GM19035 (cell line): ENCODE data around the gene HRC.
"Not testable (repeated sequence)": the region's sequence is repeated elsewhere in the genome, so short reads cannot be mapped to it uniquely, and the experiment has no call there.

Experiments
- ATAC-seq: cut with Tn5 transposase; IDR thresholded peaks from one replicate; pipeline ENCODE4 v1.9.1; 2021; ENCODE audit not compliant: unreplicated experiment

HRC gene

GRCh38 chr19:49160450-49161189, 5.4 kb upstream of the HRC start:
- ATAC-seq: no peak

DNA sequence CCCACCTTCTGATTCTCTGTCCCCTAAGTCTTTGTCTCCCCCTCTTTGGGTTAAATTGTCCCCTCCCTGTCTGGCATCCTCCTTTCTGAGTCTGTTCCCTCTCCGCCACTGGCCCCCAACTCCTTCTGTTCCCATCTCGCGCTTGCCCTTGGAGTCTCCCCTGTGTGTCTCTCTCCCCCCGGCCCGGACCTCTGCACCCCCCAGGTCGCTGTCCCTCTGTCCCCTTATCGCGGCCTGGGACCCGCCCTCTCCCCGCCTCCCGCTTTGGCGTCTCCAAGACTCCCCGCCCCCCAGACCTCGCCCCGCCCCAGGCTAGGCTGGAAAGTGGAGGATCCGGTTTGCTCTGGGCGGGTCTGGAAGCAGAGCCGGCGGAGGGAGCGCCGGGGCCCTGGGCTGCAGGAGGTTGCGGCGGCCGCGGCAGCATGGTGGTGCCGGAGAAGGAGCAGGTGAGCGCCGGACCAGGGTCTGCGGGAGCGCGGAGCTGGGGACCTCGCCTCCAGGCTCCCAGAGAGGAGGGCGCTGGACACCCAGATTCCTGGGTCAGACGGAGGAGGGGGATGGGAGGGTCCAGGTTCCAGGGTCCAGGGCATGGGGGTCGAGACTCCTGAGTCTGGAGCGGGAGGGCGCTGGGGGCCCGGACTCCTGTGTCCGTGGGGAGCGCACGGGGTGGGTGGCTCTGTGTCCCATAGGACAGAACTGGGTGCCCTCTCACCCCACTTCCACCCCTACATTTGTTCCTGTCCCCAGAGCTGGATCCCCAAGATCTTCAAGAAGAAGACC, 2.4 kb upstream of the HRC start, which contains the start of gene TRPM4:
TRPM4 (plus strand) TSS at position 348 of the 780 bp plus-strand sequence; CDS start at position 423, 75 bp downstream.
- ATAC-seq: no peak

DNA sequence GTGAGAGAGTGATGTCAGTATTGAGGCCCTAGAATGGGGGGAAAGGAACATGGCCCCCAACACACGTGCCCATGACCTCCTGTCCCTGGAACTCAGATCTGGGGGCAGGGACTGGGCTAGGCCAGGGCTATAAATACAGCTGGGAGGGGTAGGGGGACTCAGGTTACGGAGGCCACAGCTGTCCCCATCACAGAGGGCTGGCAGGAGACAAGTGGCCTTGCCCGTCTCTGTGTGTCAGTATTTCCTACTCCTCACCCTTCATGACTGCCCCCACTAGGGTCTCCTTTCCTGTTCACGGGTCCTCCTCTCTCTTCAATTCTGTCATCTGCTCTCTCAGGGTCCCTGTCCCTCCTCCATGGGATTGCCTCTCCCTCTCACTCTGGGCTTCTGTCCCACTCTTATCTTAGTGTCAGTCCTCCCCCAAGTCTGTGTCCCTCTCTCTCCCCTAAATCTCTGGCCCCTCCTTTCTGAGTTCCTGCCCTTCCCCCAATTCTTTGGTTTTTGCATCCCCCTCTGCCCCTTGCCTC, 687 bp upstream of the HRC start:
- no peak for ATAC-seq

DNA sequence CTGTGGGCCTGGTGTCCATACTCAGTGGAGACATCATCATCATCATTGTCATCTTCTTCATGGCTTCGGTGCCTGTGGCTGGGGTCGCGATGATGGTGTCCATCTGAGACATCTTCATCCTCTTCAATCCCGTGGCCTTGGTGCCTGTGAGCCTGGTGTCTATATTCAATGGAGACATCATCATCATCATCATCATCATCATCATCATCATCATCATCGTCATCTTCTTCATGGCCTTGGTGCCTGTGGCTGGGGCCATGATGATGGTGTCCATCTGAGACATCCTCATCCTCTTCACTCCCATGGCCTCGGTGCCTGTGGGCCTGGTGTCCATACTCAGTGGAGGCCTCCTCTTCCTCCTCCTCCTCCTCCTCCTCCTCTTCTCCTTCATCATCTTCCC, 917 bp downstream of the HRC start:
- ATAC-seq: no peak

DNA sequence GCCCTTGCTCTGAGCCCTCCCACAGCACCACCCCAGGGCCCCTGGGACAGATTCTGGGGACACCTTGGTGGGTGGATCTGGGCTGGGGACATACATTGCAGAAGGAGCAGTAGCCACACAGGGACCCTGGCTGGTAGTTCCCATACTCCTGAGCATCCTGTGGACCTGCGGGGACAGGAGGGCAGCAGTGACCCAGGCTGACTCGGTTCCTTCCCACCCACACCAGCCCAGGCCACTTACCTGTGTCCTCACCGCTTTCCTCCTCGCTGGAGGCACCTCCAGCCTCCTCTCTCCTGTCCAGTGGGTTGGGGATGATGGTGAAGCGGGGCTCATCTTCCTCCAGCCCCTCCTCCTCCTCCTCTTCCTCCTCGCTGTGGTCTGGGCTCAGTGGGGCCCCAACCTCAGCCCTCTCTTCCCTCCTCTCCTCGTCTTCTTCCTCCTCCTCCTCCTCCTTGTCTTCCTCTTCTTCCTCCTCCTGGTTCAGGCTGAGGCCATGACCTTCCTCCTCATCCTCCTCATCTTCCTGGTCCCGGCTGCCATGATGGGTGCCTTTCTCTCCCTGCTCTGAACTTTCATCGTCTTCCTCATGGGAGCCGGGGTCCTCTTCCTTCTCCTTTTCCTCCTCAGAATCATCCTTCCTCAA, 1.9 kb downstream of the HRC start:
- no peak for ATAC-seq

DNA sequence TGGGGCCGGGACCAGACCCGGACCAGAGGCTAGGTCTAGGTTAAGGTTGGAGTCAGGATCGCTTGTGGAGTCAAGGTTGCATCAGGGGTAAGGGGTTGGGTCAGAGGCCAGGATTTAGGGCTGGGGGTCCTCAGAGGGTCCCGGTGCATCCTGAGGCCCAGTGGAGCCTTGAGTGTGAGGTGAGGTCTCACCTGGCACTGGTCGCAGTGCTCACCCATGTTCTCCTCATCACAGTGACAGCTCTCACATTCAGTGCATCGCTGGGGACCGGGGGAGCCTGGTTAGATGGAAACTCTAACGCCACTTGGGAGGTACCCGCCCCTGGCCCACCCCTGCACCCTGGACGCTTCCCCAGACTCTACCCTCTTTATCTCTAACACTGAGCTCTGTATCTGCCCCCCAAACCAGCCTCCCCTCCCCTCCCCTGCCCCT, 3.1 kb downstream of the HRC start:
- ATAC-seq: no peak

- no peak for ATAC-seq
Measured at GRCh38 chr19:49151267-49152118, 3.7 kb downstream of the HRC start.

DNA sequence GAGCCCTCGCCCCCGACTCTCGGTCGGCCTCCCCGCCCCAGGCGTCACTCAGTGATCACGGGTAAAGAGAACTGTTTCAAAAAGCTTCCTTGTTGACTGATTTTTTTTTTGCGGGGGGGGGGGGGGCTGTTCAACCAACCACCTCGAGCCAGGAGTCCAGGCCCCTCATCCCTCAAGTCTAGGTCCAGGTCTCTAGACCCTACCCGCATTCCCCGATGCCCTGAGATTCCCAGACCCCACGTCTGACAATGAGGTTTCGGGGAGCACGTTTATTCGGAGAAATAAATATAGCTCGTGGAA, 4.3 kb downstream of the HRC start:
- ATAC-seq: no peak

DNA sequence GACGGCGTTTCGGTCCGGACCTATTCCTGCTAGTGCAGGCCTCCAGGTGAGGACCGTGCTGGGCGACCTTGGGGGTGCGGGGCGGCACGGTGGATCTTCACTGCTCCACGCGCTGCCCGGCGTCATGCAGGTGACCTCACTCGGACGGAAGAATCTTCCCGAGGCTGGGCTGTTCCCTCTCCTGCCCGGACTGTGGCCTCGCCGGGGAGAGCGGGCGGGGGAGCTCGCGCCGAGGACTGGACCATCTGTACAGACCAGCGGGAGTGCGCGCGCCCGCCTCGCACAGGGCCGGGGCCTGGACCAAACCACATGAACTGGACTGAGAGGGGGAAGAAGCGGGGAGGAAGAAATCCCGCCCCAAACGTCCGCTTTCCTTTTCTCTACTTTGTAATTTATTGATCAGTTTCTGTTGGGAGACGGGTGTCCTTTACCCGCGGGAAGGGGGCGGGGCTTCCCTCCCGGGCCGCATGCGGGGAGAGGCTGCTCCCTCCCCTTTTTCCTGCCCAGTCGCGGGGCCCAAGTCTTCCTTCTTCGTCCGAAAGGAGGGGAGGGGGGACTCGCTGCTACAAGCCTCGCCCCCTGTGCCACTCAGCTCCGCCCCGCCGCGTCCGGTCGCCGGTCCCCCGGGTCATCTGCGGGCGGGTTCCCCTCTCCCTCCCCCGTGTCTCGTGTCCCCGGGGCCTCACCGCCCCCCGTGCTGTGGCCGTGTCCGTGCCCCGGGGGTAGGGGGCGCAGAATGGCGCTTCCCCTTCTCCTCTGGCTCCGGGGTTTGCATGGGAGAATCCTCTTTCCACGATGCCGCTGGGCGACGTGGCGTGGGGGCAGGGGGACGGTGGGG, 4.9 kb downstream of the HRC start:
- no peak for ATAC-seq

DNA sequence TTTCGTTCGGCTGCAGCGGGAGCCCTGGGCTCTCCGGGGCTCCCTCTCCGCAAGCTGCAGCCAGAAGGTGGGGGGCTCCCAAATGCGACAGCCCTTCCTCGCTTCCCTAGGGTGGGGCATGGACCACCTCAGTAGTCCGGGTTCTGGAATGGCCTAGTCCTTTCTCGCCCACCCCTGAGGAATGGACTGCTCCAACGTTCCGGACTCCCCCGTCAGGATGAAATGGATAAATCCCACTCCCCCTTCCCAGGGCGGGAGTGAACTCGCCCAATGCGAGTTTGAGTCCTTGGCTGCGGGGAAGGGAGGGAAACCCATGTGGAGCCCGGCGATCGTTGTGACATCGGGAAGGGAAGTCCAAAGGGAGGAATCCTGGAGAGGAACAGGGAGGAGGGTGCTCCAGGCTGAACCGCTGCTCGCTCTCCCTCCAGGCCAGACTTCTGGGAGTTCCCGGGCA, 5.5 kb downstream of the HRC start:
- ATAC-seq: no peak

GRCh38 chr19:49148784-49149651, 6.2 kb downstream of the HRC start:
- ATAC-seq: no peak

- ATAC-seq: no peak
Measured at GRCh38 chr19:49148044-49148682, 7.0 kb downstream of the HRC start.

- ATAC-seq: not testable (repeated sequence)
Measured at GRCh38 chr19:49146408-49146770, 8.8 kb downstream of the HRC start.

DNA sequence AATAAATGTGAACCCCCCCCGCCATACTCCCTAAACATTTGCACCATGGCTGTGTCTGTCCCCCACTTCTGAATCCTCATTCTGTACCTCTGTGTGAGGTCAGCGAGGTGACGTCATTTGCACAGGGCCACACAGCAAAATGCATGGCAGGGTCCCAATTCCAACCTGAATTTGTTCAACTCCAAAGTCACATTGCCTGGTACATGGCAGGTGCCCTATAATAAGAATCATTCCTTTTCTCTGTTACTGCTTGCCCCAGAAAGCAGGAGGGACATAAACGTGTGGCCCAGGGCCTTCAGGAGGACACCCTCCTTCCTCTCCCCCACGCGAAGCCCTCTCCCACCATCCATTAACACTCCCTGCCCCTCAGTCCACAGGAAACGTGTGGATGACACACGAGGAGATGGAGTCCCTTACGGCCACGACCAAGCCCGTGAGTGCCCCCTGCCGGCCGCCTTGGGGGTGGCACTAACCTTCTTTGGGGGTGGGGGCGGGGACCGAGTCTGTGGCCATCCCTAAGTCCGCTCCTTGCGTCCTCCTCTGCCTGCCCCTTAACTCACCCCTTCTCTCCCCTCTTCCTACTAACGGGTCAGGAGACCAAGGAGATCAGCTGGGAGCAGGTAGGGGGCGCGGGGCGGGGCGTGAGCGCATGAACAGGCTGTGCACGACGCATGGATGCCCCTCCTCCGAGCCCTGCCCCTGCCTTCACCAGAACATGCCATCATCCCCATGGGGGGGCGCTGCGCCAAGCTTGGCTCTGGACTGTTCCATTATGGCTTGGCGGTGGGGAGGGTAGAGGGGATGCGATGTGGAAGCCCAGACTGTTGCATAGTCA, 9.4 kb downstream of the HRC start:
- ATAC-seq: no peak

DNA sequence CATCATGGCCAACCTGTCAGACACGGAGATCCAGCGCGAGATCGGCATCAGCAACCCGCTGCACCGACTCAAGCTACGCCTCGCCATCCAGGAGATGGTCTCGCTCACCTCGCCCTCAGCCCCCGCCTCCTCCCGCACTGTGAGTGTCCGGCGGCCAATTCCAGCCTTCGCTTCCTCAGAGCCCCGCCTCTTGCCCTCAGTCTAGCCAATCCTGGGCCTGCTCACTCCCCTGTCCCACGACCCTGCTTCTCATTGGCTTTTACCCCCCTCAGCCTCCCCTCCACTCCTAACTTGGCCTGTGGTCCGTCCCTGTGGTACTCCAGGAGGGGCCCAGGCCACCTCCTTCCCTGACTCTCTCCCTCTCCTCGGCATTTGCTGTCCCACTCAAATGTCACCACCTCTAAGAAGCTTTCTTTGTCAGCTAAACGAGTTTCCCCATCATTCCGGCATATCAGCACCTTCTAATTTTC, 12.3 kb downstream of the HRC start:
- peak; percentile 74 for ATAC-seq

- no peak for ATAC-seq
Measured at GRCh38 chr19:49141352-49141751, 13.8 kb downstream of the HRC start.

- ATAC-seq: no peak
Measured at GRCh38 chr19:49140951-49141350, 14.2 kb downstream of the HRC start.
